Esophagus muscularis mucosa (tissue), 3 donors: ENCODE data around the gene LRR1.

Experiments
- POLR2A ChIP-seq: fragments of 450-650 bp; IDR thresholded peaks from one replicate; pipeline ENCODE4 v1.6.1; 2017; ENCODE audit warnings: antibody characterized with exemption, moderate library complexity, mild to moderate bottlenecking, low read depth
- TF ChIP-seq, protein P1 (sequence below), 3 experiments: fragments of 200-600 bp in 2 of 3; fragments of 450-650 bp in 1 of 3; sonication (generic) in 2 of 3; IDR thresholded peaks; one replicate each; pipeline ENCODE4 v1.5.1; 2017 to 2019; ENCODE audit warnings: antibody characterized with exemption in 3 of 3, mild to moderate bottlenecking in 2 of 3, moderate library complexity in 1 of 3

DNA sequence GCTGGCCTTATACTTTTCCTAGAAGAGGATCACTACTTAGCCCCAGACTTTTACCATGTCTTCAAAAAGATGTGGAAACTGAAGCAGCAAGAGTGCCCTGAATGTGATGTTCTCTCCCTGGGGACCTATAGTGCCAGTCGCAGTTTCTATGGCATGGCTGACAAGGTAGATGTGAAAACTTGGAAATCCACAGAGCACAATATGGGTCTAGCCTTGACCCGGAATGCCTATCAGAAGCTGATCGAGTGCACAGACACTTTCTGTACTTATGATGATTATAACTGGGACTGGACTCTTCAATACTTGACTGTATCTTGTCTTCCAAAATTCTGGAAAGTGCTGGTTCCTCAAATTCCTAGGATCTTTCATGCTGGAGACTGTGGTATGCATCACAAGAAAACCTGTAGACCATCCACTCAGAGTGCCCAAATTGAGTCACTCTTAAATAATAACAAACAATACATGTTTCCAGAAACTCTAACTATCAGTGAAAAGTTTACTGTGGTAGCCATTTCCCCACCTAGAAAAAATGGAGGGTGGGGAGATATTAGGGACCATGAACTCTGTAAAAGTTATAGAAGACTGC, 23.4 kb downstream of the LRR1 start:
- no peak for TF ChIP-seq POLR2A
- TF ChIP-seq, protein P1, sequence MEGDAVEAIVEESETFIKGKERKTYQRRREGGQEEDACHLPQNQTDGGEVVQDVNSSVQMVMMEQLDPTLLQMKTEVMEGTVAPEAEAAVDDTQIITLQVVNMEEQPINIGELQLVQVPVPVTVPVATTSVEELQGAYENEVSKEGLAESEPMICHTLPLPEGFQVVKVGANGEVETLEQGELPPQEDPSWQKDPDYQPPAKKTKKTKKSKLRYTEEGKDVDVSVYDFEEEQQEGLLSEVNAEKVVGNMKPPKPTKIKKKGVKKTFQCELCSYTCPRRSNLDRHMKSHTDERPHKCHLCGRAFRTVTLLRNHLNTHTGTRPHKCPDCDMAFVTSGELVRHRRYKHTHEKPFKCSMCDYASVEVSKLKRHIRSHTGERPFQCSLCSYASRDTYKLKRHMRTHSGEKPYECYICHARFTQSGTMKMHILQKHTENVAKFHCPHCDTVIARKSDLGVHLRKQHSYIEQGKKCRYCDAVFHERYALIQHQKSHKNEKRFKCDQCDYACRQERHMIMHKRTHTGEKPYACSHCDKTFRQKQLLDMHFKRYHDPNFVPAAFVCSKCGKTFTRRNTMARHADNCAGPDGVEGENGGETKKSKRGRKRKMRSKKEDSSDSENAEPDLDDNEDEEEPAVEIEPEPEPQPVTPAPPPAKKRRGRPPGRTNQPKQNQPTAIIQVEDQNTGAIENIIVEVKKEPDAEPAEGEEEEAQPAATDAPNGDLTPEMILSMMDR (IDR thresholded peaks at IDR 0.05) = no peak
